Effector memory CD4-positive, alpha-beta T cell (primary cell): ENCODE measurements around the gene NLRP12.
"Not testable (repeated sequence)": the region's sequence is repeated elsewhere in the genome, so short reads cannot be mapped to it uniquely, and the experiment has no call there.

Experiments used
- DNase-seq, 3 donors: peaks; one replicate each; pipeline ENCODE4 v3.0.0-alpha.2; 2020
- H3K27ac ChIP-seq: 2 replicates; pipeline ENCODE4 v1.7.0; 2013; ENCODE audit warnings: mild to moderate bottlenecking, low read length, moderate library complexity; ENCODE audit not compliant: insufficient read depth, poor library complexity, severe bottlenecking
- H3K27me3 ChIP-seq: replicated peaks from 2 replicates; pipeline ENCODE4 v1.7.0; 2013; ENCODE audit warnings: mild to moderate bottlenecking, low read length; ENCODE audit not compliant: insufficient read depth, control insufficient read depth, poor library complexity, severe bottlenecking
- H3K36me3 ChIP-seq: 2 replicates; pipeline ENCODE4 v1.7.0; 2013; ENCODE audit warnings: mild to moderate bottlenecking, low read length, moderate library complexity; ENCODE audit not compliant: control insufficient read depth, insufficient read depth
- H3K4me1 ChIP-seq: 2 replicates; pipeline ENCODE4 v1.7.0; 2013; ENCODE audit warnings: low read length, mild to moderate bottlenecking; ENCODE audit not compliant: control insufficient read depth, insufficient read depth, poor library complexity, severe bottlenecking
- H3K4me3 ChIP-seq: 2 replicates; pipeline ENCODE4 v1.7.0; 2013; ENCODE audit warnings: low read length, low read depth, mild to moderate bottlenecking; ENCODE audit not compliant: insufficient read depth, poor library complexity, severe bottlenecking
- H3K9me3 ChIP-seq: 2 replicates; pipeline ENCODE4 v1.7.0; 2013; ENCODE audit warnings: mild to moderate bottlenecking, low read length, moderate library complexity; ENCODE audit not compliant: control insufficient read depth

Gene NLRP12

DNA sequence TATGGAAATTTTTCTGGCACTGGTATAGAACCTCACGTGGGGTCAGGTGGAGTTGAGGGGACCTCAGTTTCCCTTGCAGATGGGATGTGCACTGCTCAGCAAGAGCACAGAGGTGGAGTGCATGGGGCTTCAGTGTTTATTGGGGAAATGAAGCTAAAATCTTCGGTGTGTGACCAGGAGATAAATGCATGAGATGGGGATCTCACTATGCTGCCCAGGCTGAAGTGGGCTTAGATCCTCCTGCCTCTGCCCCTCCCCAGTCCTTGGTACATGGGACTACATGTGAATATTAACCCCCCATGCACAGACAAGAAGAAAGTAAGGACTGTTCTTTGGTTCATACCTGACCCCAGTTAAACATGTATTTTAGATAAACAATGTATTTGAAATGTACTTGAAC, 65.1 kb downstream of the NLRP12 start:
- not testable (repeated sequence) for DNase-seq, H3K36me3 ChIP-seq, H3K27ac ChIP-seq, H3K9me3 ChIP-seq, H3K4me3 ChIP-seq, H3K4me1 ChIP-seq, H3K27me3 ChIP-seq
